ENCODE results near the gene PRR5.

Gene PRR5

GRCh38 chr22:44714703-44715350 lies 12.8 kb downstream of the PRR5 start:
- DNase-seq (ENCODE audit: low read depth in 2 of 2): no peak

GRCh38 chr22:44718418-44718817 lies 16.4 kb downstream of the PRR5 start:
- no peak for DNase-seq (ENCODE audit: low read depth in 2 of 2)

DNA sequence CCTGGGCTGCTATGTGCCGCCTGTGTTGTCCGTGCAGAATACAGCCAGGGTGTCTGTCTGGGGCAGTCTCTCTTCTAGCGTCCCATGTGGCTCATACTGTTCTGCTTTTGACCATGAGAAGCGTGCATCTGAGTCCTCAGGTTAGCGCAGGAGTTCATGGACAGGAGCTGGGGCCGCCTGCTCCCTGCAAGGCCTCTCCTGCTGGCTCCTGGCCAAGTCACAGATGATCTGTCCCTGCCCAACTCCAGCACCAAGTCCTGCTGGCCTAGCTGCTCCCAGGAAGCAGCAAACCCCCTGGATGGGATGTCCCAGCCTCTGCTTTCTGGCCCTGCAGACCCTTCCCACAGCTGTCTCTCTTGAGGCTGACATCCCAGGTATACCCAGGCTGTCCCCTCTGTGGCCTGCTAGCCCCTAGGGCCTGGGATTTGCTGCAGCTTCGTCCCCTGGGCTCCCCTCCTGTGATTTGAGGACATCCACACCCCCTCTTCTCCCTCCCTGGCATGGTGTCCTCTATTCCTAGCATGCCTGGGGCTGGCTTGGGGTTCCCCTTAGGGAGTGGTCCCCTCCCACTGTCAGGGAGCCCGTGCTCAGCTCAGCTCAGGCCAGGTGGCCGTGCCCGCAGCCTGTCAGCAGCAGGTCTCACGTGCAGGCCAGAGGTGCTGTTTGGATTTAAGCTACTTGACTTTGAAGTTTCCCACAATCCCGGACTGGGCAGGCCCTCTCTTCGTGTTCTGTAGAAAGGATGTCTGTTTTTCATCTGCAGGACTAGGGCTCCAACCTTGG lies 17.8 kb downstream of the PRR5 start:
- DNase-seq (ENCODE audit: low read depth in 2 of 2): no peak

DNA sequence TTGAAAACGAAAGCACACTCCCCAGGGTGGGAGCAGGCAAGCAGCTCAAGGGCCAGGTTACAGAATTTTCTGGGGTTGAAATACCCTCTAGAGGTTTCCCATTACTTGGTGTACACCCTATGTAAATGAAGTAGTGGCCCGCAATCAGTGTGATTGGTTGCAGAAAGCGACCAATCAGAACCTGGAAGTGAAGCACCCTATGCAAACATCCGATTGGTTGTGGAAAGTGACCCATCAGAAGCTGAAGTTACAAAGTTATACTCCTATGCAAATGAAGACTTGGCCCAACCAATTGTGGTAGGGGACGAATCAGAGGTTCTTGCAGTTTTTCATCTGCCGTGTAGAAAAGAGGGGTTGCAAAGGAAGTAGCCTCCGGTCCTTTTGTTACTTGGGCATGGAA lies 19.2 kb downstream of the PRR5 start:
- DNase-seq (ENCODE audit: low read depth in 2 of 2): no peak

DNA sequence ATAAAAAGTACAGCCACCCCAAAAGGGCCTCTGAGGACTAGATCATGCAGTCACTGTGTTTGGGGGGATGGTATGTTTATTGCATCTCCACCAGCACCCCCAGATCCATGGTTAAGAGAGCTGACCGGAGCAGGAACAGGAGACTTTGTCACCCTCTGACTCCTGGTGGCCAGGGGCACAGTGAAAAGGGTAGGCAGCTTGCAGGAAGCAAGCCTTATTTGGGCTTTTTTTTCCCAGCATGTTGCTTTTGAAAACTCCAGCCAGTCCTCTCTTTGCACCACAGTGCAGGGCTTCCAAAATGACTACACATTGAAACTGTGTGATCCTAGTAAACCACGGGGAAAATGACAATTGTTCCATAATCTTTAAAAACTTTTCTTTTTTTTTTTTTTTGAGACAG lies 20.6 kb downstream of the PRR5 start:
- DNase-seq (ENCODE audit: low read depth in 2 of 2): no peak

DNA sequence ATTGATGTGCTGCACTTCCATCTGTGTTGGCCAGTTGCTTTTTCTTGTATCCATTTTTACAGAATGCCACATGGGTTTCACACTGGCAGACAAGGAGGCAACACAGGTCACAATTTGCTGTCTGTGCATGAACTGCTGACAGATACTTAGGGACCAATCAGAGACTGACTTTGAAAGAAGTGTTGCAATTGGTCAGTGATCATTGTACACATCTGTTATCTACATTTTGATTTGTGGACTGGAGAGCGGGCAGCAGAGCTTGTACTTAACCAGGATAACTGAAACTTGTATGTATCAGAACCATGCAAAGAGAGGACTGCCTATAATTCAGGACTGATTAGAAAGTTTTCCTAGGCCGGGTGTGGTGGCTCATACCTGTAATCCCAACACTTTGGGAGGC lies 21.8 kb downstream of the PRR5 start:
- no peak for DNase-seq (ENCODE audit: low read depth in 2 of 2)

GRCh38 chr22:44724416-44724815 lies 22.4 kb downstream of the PRR5 start:
- DNase-seq (ENCODE audit: low read depth in 2 of 2): no peak

- no peak for DNase-seq (ENCODE audit: low read depth in 2 of 2)
These were observed 22.9 kb downstream of the PRR5 start for GRCh38 chr22:44724859-44725258.

DNA sequence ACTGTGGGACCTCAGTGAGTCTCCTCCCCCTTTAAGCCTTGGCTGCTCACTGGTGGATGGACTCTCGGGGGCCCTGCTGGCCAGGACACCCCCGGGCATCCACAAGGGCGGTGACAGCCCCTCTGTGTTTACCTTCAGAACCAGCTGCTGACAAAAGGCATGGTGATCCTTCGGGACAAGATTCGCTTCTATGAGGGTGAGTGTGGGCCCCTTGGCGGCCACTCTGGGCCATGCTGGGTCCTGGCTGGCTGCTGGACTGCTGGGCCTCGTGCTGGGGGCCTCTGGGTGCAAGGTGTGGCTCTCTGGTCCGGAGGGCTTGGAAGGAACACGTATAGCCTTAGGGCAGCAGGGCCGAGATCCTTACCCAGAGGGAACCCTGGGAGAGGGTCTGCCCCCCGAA lies 24.4 kb downstream of the PRR5 start:
- DNase-seq (ENCODE audit: low read depth in 2 of 2): no peak

- no peak for DNase-seq (ENCODE audit: low read depth in 2 of 2)
These were observed 25.1 kb downstream of the PRR5 start for GRCh38 chr22:44727148-44727547.

DNA sequence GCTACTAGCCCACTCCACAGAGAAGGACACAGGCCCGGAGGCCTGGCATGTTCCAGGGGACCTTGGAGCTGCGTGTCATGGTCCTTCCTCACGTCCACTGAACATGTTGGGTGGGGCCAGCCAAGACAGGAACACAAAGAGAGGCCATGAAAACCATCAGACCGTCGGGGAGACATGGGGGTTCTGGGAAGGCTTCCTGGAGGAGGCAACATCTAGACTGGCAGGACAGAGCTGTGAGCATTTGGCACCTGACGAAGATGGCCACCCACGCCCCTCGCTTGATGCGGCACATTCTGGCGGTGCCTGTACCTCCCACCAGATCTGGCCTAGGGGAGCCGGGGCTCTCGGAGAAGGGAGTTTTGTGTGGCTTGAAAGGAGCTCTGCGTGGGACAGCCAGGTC lies 25.7 kb downstream of the PRR5 start:
- no peak for DNase-seq (ENCODE audit: low read depth in 2 of 2)

DNA sequence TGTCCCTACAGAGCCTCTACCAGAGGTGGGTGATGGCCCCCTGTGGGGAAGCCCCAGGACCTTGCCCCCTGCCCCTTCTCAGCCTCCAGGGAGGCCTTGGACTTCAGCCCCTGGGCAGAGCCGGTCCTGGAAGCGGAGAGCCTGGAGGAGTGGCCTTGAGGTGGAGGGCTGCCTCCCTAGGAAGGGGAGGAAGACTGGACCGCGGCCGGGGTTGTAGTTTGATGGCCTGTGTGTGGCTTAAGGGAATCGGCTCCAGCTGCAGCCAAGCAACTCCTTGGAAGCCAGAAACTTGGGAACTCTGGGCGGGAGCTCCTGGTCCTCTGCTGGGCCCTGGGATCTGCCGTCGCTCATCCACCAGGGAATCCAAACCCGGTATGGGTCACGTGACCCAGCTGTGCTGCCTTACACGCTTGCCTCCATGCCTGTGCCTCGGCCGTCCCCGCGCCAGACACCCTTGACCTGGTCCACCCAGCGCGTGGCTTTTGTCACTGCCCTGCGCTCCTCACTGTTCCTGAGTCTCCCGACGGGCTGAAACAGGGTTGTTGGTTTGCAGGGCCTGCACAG lies 26.8 kb downstream of the PRR5 start:
- no peak for DNase-seq (ENCODE audit: low read depth in 2 of 2)

DNA sequence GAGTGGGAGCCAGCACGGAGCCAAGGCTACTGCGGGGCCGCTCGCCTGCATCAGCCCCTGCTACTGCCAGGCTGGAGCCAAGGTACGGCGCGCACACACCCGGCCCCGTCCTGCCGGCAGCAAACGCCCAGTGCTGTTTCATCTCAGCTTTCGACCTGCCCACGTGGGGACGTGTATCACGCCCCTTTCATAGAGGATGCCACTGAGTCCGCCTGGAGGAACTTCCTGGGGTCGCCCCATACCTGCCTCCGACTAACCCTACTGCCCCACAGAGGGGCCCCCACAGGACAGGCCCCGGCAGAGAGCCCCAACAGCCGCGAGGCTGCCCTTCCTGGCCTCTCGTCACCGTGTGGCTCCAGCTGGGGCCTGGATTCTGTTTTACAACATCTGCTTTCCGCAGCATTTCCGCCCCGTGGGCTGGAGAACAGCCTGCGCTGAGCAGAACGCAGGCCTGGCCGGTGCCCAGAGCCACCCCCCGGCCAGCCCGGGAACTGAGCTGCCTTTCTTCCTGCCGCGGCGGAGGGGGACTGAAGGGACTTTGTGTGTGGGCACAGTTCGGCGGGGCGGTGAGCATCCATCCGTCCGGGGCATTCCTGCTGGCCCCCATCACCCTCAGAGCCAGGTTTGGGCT lies 27.5 kb downstream of the PRR5 start:
- peak; percentile 23 to 40 for DNase-seq (ENCODE audit: low read depth in 2 of 2)

GRCh38 chr22:44730022-44730393 lies 28.0 kb downstream of the PRR5 start:
- no peak for DNase-seq (ENCODE audit: low read depth in 2 of 2)

- no peak for DNase-seq (ENCODE audit: low read depth in 2 of 2)
These were observed 28.7 kb downstream of the PRR5 start for GRCh38 chr22:44730490-44731356.

GRCh38 chr22:44731357-44731970 lies 29.5 kb downstream of the PRR5 start:
- DNase-seq (ENCODE audit: low read depth in 2 of 2): no peak

GRCh38 chr22:44732017-44732561 lies 30.1 kb downstream of the PRR5 start:
- DNase-seq (ENCODE audit: low read depth in 2 of 2): no peak

DNA sequence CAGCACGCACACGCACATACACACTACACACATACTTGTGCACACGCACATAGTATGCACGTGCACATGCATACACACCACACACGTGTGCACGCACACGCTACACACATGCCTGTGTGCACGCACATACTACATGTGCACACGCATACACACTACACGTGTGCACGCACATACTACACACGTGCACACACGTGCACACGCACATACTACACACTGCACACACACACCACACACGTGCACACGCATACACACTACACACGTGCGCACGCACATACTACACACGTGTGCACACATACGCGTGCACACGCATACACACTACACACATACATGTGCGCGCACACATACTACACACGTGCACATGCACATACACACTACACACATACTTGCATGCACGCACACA lies 30.7 kb downstream of the PRR5 start:
- DNase-seq (ENCODE audit: low read depth in 2 of 2): no peak

GRCh38 chr22:44733426-44734106 lies 31.6 kb downstream of the PRR5 start:
- DNase-seq (ENCODE audit: low read depth in 2 of 2): no peak

GRCh38 chr22:44734278-44734677 lies 32.3 kb downstream of the PRR5 start:
- DNase-seq (ENCODE audit: low read depth in 2 of 2): no peak
